WTC11 (cell line): ENCODE data around the gene BCLAF1. TPM values are rescaled to one million over a fixed set of nuclear protein-coding genes. Genes with fewer than 3 reads are reported as not detected.

Experiments used
- ATAC-seq: fragments of 200-7000 bp; cut with Tn5 transposase; 2 replicates; pipeline ENCODE4 v1.10.0; 2021; ENCODE audit warnings: mild to moderate bottlenecking, moderate library complexity
- CTCF ChIA-PET: fragments of 300-600 bp; sonication (Branson Sonifier 250); formaldehyde crosslinking; loops from one replicate; lab custom pipeline; 2021; ENCODE audit warnings: antibody characterized with exemption; lab: Charles Lee
- POLR2A ChIA-PET: fragments of 350-600 bp; sonication (Branson Sonifier 250); formaldehyde crosslinking; loops from one replicate; lab custom pipeline; 2021; ENCODE audit warnings: antibody characterized with exemption; lab: Charles Lee
- DNase-seq: peaks from one replicate; pipeline ENCODE4 v3.0.0; 2021; ENCODE audit warnings: low spot score
- H3K27ac Mint-ChIP-seq: 2 replicates; pipeline ENCODE4 v1.8.0; 2021; ENCODE audit warnings: mixed read lengths
- H3K27me3 Mint-ChIP-seq: 2 replicates; pipeline ENCODE4 v1.8.0; 2021; ENCODE audit warnings: low read depth, mild to moderate bottlenecking, moderate library complexity, mixed read lengths
- H3K36me3 Mint-ChIP-seq: 2 replicates; pipeline ENCODE4 v1.8.0; 2021; ENCODE audit warnings: mixed read lengths
- H3K4me1 Mint-ChIP-seq: 2 replicates; pipeline ENCODE4 v1.8.0; 2022; ENCODE audit warnings: mixed read lengths
- H3K4me3 Mint-ChIP-seq: 2 replicates; pipeline ENCODE4 v1.8.0; 2021; ENCODE audit warnings: mild to moderate bottlenecking, moderate library complexity, mixed read lengths
- H3K9me3 Mint-ChIP-seq: 2 replicates; pipeline ENCODE4 v1.8.0; 2021; ENCODE audit warnings: mixed read lengths
- E2F4 ChIP-seq: sonication (generic); formaldehyde crosslinking; IDR thresholded peaks from 2 replicates; pipeline ENCODE4 v1.8.1; 2022; ENCODE audit warnings: low read depth, mild to moderate bottlenecking, moderate library complexity, missing genetic modification reagents, borderline replicate concordance
- FOXK1 ChIP-seq: sonication (generic); formaldehyde crosslinking; IDR thresholded peaks from 2 replicates; pipeline ENCODE4 v1.8.0; 2022; ENCODE audit warnings: mild to moderate bottlenecking, moderate library complexity, missing genetic modification reagents
- NFE2L1 ChIP-seq: sonication (generic); formaldehyde crosslinking; IDR thresholded peaks from 2 replicates; pipeline ENCODE4 v1.8.1; 2023; ENCODE audit warnings: missing genetic modification reagents
- NR1H2 ChIP-seq: sonication (generic); formaldehyde crosslinking; IDR thresholded peaks from 2 replicates; pipeline ENCODE4 v1.9.0; 2021; ENCODE audit warnings: mild to moderate bottlenecking, moderate library complexity, missing genetic modification reagents
- PREB ChIP-seq: sonication (generic); formaldehyde crosslinking; IDR thresholded peaks from 2 replicates; pipeline ENCODE4 v1.8.1; 2022; ENCODE audit warnings: mild to moderate bottlenecking, missing genetic modification reagents, moderate library complexity, borderline replicate concordance
- PRRX2 ChIP-seq: fragments of 250-450 bp; sonication (Bioruptor Pico); IDR thresholded peaks from 2 replicates; pipeline ENCODE4 v1.8.0; 2021; ENCODE audit warnings: mild to moderate bottlenecking
- SMAD3 ChIP-seq: sonication (generic); formaldehyde crosslinking; IDR thresholded peaks from 2 replicates; pipeline ENCODE4 v1.8.0; 2022; ENCODE audit warnings: missing genetic modification reagents, mild to moderate bottlenecking, borderline replicate concordance
- SMAD4 ChIP-seq: sonication (generic); formaldehyde crosslinking; IDR thresholded peaks from 2 replicates; pipeline ENCODE4 v1.8.0; 2022; ENCODE audit warnings: mild to moderate bottlenecking, missing genetic modification reagents
- TP53 ChIP-seq: sonication (generic); formaldehyde crosslinking; IDR thresholded peaks from 2 replicates; pipeline ENCODE4 v1.8.1; 2023; ENCODE audit warnings: mild to moderate bottlenecking, missing genetic modification reagents
- ZBTB21 ChIP-seq: sonication (generic); formaldehyde crosslinking; IDR thresholded peaks from 2 replicates; pipeline ENCODE4 v1.8.1; 2023; ENCODE audit warnings: mild to moderate bottlenecking, missing genetic modification reagents, borderline replicate concordance
- ZNF121 ChIP-seq: sonication (generic); formaldehyde crosslinking; IDR thresholded peaks from 2 replicates; pipeline ENCODE4 v1.8.0; 2023; ENCODE audit warnings: missing genetic modification reagents
- ZNF263 ChIP-seq: sonication (generic); formaldehyde crosslinking; IDR thresholded peaks from 2 replicates; pipeline ENCODE4 v1.8.1; 2022; ENCODE audit warnings: low read depth, mild to moderate bottlenecking, moderate library complexity, missing genetic modification reagents
- ZNF423 ChIP-seq: fragments of 250-450 bp; sonication (Bioruptor Pico); IDR thresholded peaks from 2 replicates; pipeline ENCODE4 v2.1.2; 2022; ENCODE audit warnings: mild to moderate bottlenecking, moderate library complexity
- ZNF512 ChIP-seq: sonication (generic); formaldehyde crosslinking; IDR thresholded peaks from 2 replicates; pipeline ENCODE4 v1.8.1; 2022; ENCODE audit warnings: missing genetic modification reagents, borderline replicate concordance
- total RNA-seq: library from RNA; stranded (reverse); gene quantifications from 3 replicates; pipeline ENCODE4 v1.2.3, GENCODE V29; 2021
- TF ChIP-seq, protein P1 (sequence below): sonication (generic); formaldehyde crosslinking; IDR thresholded peaks from 2 replicates; pipeline ENCODE4 v1.8.1; 2023; ENCODE audit warnings: mild to moderate bottlenecking, missing genetic modification reagents
- TF ChIP-seq, protein P2 (sequence below): sonication (generic); formaldehyde crosslinking; IDR thresholded peaks from 2 replicates; pipeline ENCODE4 v1.8.1; 2022; ENCODE audit warnings: mild to moderate bottlenecking, moderate library complexity, missing genetic modification reagents
- TF ChIP-seq, protein P3 (sequence below): fragments of 250-450 bp; sonication (Bioruptor Pico); IDR thresholded peaks from 2 replicates; pipeline ENCODE4 v1.9.0; 2021; ENCODE audit warnings: mild to moderate bottlenecking, borderline replicate concordance

The BCLAF1 gene
- total RNA-seq, 1 experiment from 2014 or later: 184 TPM

DNA sequence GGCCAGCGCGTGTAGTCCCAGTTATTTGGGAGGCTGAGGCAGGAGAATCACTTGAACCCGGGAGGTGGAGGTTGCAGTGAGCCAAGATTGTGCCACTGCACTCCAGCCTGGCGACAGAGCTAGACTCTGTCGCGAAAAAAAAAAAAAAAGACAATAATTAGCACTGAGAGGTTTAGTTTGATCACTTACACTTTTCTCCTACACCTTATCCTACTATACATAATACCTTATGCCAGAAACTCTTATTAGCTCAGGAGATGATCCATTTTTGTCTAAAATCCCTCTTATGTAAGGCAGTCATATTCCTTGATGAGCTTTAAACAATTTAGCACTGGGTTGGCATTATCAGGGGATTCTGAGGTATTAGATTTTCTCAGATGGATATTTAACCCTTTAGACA lies 35.9 kb downstream of the BCLAF1 start:
- ATAC-seq (no peak), DNase-seq (no peak)
- Mint-ChIP-seq H3K27me3 (no peaks in the 10 kb centered on the region), H3K4me3 (no peak overlapping the region), H3K27ac (no peak overlapping the region), H3K36me3 (peaks cover 9% of the 10 kb centered on the region), H3K4me1 (peaks cover 16% of the 10 kb centered on the region), H3K9me3 (no peaks in the 10 kb centered on the region)
- TF ChIP-seq PRRX2 (CRISPR knock-in tag) (0 out of 2 replicates have a peak, but pooled peaks have one; percentile 21), NFE2L1 (CRISPR knock-in tag) (no peak)
- CTCF ChIA-PET: no interaction called here
- POLR2A ChIA-PET: interaction anchor here (0.7 kb wide), 1 partner anchor 1151 kb away, joined by 3 read pairs; no protein-coding TSS in a partner anchor

- DNase-seq: no peak
- H3K4me1 Mint-ChIP-seq: peaks cover 17% of the 10 kb centered on the region
- ChIA-PET POLR2A (interaction anchor here (1.7 kb wide), 1 partner anchor 38 kb away, joined by 8 read pairs; the partner anchor contains the start of gene BCLAF1), CTCF (interaction anchor here (2.6 kb wide), 1 partner anchor 298 kb away, joined by 13 read pairs; the partner anchor contains the start of gene MAP7)
- no peak overlapping the region for H3K4me3 Mint-ChIP-seq
- H3K9me3 Mint-ChIP-seq: no peaks in the 10 kb centered on the region
- TF ChIP-seq SMAD4 (CRISPR knock-in tag) (no peak), FOXK1 (no peak), ZNF423 (CRISPR knock-in tag) (no peak), E2F4 (no peak), ZNF512 (CRISPR knock-in tag) (no peak), ZNF121 (CRISPR knock-in tag) (no peak), SMAD3 (CRISPR knock-in tag) (no peak), TP53 (no peak), PREB (no peak), NR1H2 (no peak), ZNF263 (CRISPR knock-in tag) (no peak), ZBTB21 (no peak)
- TF ChIP-seq, protein P1, sequence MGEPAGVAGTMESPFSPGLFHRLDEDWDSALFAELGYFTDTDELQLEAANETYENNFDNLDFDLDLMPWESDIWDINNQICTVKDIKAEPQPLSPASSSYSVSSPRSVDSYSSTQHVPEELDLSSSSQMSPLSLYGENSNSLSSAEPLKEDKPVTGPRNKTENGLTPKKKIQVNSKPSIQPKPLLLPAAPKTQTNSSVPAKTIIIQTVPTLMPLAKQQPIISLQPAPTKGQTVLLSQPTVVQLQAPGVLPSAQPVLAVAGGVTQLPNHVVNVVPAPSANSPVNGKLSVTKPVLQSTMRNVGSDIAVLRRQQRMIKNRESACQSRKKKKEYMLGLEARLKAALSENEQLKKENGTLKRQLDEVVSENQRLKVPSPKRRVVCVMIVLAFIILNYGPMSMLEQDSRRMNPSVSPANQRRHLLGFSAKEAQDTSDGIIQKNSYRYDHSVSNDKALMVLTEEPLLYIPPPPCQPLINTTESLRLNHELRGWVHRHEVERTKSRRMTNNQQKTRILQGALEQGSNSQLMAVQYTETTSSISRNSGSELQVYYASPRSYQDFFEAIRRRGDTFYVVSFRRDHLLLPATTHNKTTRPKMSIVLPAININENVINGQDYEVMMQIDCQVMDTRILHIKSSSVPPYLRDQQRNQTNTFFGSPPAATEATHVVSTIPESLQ (CRISPR knock-in tag): no peak
- TF ChIP-seq, protein P2, sequence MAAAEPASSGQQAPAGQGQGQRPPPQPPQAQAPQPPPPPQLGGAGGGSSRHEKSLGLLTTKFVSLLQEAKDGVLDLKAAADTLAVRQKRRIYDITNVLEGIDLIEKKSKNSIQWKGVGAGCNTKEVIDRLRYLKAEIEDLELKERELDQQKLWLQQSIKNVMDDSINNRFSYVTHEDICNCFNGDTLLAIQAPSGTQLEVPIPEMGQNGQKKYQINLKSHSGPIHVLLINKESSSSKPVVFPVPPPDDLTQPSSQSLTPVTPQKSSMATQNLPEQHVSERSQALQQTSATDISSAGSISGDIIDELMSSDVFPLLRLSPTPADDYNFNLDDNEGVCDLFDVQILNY (CRISPR knock-in tag): no peak
- TF ChIP-seq, protein P3, sequence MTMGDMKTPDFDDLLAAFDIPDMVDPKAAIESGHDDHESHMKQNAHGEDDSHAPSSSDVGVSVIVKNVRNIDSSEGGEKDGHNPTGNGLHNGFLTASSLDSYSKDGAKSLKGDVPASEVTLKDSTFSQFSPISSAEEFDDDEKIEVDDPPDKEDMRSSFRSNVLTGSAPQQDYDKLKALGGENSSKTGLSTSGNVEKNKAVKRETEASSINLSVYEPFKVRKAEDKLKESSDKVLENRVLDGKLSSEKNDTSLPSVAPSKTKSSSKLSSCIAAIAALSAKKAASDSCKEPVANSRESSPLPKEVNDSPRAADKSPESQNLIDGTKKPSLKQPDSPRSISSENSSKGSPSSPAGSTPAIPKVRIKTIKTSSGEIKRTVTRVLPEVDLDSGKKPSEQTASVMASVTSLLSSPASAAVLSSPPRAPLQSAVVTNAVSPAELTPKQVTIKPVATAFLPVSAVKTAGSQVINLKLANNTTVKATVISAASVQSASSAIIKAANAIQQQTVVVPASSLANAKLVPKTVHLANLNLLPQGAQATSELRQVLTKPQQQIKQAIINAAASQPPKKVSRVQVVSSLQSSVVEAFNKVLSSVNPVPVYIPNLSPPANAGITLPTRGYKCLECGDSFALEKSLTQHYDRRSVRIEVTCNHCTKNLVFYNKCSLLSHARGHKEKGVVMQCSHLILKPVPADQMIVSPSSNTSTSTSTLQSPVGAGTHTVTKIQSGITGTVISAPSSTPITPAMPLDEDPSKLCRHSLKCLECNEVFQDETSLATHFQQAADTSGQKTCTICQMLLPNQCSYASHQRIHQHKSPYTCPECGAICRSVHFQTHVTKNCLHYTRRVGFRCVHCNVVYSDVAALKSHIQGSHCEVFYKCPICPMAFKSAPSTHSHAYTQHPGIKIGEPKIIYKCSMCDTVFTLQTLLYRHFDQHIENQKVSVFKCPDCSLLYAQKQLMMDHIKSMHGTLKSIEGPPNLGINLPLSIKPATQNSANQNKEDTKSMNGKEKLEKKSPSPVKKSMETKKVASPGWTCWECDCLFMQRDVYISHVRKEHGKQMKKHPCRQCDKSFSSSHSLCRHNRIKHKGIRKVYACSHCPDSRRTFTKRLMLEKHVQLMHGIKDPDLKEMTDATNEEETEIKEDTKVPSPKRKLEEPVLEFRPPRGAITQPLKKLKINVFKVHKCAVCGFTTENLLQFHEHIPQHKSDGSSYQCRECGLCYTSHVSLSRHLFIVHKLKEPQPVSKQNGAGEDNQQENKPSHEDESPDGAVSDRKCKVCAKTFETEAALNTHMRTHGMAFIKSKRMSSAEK: no peak
- no peaks in the 10 kb centered on the region for H3K36me3 Mint-ChIP-seq
- no peak overlapping the region for H3K27ac Mint-ChIP-seq
- no peak for ATAC-seq
- no peaks in the 10 kb centered on the region for H3K27me3 Mint-ChIP-seq
Observed at GRCh38 chr6:136252441-136252840, 37.2 kb downstream of the BCLAF1 start.
